Measurements from ENCODE around the gene DEAF1. TPM values are rescaled to one million over a fixed set of nuclear protein-coding genes. Genes with fewer than 3 reads are reported as not detected.

The DEAF1 gene
- total RNA-seq, 4 donors from 2014 or later: 20.3 to 29.0 (median 23.0) TPM

DNA sequence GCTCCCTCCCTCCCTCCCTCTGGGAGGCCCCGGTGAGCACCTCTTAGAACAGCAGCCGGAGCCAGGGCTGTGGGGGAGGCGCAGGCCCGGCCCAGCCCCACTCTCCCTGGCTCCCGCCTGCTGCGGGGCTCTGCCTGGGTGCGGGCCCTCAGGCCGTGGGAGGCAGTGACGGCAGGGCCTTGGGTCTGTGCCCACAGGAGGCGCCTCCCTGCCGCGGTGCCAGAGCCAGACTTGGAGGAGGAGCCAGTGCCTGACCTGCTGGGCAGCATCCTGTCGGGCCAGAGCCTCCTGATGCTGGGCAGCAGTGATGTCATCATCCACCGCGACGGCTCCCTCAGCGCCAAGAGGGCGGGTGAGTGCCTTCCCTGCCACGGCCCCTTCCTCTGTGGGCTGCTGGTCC, 88.8 kb downstream of the DEAF1 start:
- DNase-seq (ENCODE audit: low spot score) (no peak), ATAC-seq (ENCODE audit: low FRiP score) (peak; percentile 92)
- TF ChIP-seq, protein P1, sequence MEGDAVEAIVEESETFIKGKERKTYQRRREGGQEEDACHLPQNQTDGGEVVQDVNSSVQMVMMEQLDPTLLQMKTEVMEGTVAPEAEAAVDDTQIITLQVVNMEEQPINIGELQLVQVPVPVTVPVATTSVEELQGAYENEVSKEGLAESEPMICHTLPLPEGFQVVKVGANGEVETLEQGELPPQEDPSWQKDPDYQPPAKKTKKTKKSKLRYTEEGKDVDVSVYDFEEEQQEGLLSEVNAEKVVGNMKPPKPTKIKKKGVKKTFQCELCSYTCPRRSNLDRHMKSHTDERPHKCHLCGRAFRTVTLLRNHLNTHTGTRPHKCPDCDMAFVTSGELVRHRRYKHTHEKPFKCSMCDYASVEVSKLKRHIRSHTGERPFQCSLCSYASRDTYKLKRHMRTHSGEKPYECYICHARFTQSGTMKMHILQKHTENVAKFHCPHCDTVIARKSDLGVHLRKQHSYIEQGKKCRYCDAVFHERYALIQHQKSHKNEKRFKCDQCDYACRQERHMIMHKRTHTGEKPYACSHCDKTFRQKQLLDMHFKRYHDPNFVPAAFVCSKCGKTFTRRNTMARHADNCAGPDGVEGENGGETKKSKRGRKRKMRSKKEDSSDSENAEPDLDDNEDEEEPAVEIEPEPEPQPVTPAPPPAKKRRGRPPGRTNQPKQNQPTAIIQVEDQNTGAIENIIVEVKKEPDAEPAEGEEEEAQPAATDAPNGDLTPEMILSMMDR (IDR thresholded peaks at IDR 0.05): no peak

DNA sequence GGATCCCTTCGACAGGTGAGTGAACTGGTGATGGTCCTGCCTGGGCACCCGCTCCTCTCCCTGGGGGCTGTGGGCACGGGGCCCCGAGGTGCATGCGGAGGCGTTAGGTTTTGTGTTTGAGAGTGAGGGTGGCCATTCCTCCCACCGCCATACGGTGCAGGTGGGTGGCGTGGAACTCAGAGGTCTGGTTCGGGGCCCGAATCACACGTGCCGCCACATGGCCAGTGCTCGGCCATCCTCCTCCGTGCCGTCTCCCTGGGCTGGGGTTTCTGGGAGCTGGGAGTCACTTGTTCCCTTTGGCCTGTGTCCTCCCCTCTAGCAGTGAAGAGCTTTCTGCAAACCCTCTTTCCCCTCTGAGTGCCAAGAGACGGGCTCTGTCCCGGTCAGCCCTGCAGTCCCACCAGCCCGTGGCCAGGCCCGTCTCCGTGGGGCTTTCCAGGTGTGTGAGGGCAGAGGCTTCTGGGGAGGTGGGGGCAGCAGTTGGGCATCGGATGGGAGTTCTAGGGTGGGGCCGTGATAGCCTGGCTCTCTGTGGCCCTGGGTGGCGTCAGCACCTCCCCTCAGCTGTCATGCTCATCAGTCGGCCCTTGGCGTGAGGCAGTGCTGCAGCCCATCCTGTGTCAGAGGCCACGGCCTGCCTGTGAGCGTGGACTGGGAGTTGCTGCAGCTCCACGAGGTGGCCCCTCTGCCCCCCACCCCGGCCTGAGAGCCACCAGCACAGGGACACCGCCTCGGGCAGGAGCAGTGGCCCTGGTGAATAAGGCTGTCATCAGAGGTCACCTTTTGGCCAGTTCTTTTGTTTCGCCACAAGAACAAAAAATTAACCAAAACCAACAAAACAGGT, 89.5 kb downstream of the DEAF1 start:
- TF ChIP-seq, protein P1 (IDR thresholded peaks at IDR 0.05): no peak
- ATAC-seq (ENCODE audit: low FRiP score): no peak

DNA sequence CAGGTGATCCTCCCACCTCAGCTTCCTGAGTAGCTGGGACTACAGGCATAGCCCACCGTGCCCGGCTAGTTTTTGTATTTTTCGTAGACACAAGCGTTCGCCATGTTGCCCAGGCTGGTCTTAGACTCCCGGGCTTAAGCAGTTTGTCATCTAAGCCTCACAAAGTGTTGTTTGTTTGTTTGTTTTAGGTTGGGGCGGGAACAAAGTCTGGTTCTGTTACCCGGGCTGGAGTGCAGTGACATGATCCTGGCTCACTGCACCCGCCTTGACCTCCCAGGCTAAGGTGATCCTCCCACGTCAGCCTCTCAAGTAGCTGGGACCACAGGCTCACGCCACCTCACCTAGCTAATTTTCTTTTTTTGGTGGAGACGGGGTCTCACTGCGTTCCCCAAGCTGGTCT, 91.9 kb downstream of the DEAF1 start:
- TF ChIP-seq, protein P1 (IDR thresholded peaks at IDR 0.05): no peak
- no peak for DNase-seq (ENCODE audit: low spot score)
- no peak for ATAC-seq (ENCODE audit: low FRiP score)

More for the DNA sequence above, 89.5 kb downstream of the DEAF1 start:
- no peak for DNase-seq (ENCODE audit: low spot score)

DNA sequence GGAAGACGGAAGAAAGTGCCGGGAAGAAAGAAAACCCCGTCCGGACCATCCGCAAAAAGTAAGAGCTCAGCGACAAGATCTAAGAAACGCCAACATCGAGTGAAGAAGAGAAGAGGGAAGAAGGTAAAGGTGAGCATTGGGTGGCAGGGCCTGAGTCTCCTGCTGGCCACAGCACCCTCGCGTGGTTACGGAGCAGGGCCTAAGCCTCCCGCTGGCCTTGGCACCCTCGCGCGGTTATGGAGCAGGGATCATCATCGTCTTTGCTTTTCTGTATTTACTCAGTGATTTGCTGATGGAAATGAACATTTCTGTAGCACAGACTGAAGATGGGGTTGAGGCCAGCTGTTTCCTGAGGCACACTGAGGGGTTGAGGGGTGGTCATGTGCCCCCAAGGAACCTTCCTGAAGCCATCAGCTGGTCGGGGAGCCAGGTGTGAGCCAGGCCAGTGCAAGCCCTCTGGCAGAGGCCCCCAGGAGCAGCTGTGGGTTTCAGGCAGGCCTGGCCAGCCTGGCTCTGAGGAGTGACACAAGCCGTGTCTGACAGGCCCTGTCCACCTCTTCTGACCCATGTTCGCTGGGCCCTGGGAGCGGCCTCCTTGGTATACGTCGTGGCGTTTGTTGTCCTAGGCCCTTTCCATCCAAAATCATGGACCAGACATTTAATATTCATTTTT, 93.3 kb downstream of the DEAF1 start:
- TF ChIP-seq, protein P1 (IDR thresholded peaks at IDR 0.05): no peak
- ATAC-seq (ENCODE audit: low FRiP score): no peak
- no peak for DNase-seq (ENCODE audit: low spot score)

DNA sequence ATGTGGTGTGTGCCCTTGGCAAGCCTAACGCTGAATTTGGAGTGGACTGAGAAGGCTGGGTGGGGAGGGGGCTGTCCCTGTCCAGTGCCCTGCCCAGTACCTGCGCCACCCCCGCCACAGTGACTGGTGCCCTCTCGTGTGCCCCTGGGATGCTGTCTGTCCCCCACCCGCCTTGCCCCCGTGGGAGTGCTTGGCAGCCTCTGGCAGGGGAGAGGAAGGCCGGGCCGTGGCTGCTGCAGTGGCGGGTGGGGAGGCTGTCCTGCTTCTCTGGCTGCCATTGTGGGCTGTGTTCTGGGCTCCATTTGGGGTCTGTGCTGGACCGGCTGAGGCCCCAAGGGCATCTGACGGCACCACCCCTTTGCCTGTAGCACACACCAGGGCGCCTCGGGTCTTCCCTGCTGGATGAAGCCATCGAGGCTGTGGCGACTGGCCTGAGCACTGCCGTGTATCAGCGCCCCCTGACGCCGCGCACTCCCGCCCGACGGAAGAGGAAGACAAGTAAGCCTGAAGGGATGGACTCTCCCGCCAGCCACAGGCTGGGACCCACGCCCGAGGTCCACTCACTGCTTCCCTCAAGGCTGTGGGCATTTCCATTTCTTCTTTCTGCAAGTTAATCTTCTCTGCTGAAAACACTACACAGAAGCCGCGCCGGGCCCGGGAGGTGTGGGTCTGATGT, 96.9 kb downstream of the DEAF1 start:
- DNase-seq (ENCODE audit: low spot score) (no peak), ATAC-seq (ENCODE audit: low FRiP score) (no peak)
- TF ChIP-seq, protein P1 (IDR thresholded peaks at IDR 0.05): no peak

DNA sequence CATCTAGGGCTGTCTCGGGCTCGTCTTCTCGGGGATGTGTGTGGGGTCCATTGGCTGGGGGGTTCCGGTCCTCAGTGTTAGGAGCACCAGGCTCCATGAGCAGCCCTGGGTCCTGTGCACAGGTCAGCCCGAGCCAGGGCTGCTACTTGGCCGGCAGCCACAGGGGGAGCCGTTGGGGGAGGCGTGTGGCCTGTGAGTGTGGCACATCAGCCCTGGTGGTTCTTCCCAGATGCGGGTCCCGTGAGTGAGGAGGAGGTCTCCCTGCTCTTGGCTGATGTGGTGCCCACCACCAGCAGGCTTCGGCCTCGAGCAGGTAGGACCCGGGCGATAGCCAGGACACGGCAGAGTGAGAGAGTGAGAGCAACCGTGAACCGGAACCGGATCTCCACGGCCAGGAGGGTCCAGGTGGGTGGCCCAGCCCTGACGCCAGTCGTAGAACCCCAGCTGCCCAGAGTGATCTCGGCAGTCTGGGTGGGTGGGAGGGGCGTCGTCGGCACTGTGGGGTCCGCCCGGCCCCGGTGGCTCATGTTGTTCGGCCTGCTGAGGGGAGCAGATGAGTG, 97.8 kb downstream of the DEAF1 start:
- TF ChIP-seq, protein P1 (IDR thresholded peaks at IDR 0.05): no peak
- no peak for DNase-seq (ENCODE audit: low spot score)
- ATAC-seq (ENCODE audit: low FRiP score): no peak
